Astrocyte of the spinal cord (primary cell): Measurements from ENCODE around the gene ZBED2.

Source experiments
- DNase-seq: peaks from one replicate; pipeline ENCODE4 v3.0.0; 2011; ENCODE audit warnings: low read depth, low spot score
- H3K4me3 ChIP-seq: 2 replicates; pipeline ENCODE4 v1.5.1; 2011; ENCODE audit warnings: low read depth, mild to moderate bottlenecking, low read length, moderate library complexity
- in situ Hi-C: cut with HindIII; loops from 2 replicates; pipeline ENCODE4 v1.10.0; 2017; ENCODE audit warnings: low sequenced_read_pairs
- TF ChIP-seq, protein P1 (sequence below): IDR thresholded peaks from 2 replicates; pipeline ENCODE4 v1.5.1; 2012; ENCODE audit warnings: low read depth, mild to moderate bottlenecking, low read length, inconsistent platforms

The ZBED2 gene

DNA sequence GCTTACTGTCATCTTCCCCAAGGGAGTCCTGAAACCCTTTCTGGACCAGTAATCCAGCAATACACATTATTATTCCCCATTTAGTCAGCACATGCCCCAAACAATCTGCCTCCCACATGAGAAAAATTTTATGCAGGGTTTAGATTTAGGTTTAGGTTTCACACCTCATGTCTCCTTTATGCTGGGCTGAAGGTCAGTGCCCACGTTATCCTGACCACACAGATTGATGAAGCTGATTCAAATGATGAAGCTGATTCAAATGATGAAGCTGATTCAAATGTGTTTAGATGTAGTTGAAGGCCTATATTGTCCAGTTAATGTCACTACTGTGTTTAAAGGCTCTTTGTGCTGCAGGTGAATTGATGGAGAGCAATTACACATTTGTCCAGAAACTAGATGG is 18.1 kb upstream of the ZBED2 start:
- in situ Hi-C loops: no loop called here
- DNase-seq: no peak
- TF ChIP-seq, protein P1, sequence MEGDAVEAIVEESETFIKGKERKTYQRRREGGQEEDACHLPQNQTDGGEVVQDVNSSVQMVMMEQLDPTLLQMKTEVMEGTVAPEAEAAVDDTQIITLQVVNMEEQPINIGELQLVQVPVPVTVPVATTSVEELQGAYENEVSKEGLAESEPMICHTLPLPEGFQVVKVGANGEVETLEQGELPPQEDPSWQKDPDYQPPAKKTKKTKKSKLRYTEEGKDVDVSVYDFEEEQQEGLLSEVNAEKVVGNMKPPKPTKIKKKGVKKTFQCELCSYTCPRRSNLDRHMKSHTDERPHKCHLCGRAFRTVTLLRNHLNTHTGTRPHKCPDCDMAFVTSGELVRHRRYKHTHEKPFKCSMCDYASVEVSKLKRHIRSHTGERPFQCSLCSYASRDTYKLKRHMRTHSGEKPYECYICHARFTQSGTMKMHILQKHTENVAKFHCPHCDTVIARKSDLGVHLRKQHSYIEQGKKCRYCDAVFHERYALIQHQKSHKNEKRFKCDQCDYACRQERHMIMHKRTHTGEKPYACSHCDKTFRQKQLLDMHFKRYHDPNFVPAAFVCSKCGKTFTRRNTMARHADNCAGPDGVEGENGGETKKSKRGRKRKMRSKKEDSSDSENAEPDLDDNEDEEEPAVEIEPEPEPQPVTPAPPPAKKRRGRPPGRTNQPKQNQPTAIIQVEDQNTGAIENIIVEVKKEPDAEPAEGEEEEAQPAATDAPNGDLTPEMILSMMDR: no peak
- H3K4me3 ChIP-seq: no peak overlapping the region

DNA sequence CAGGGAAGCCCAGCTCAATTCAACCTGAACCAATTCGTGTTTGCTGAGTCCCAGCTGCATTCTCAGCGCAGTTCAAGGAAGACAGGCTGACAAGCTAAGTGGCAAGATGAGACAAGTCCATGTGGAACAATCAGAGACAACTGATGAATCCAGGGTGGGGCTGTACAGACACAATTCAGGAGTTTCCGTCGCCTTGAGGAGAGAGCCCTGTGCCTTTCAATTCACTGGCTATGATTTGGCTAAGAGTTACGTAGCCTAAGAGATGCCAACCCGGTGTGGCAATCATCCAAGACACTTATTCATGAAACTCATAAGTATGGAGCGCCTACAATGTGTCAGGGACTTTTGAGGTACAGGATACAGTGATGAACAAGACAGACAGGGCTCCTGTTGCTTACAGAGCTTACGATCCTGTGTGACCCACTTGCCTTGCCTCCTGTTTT is 15.5 kb upstream of the ZBED2 start:
- in situ Hi-C loops: no loop called here
- no peak for DNase-seq
- H3K4me3 ChIP-seq: no peak overlapping the region
- TF ChIP-seq, protein P1: no peak

DNA sequence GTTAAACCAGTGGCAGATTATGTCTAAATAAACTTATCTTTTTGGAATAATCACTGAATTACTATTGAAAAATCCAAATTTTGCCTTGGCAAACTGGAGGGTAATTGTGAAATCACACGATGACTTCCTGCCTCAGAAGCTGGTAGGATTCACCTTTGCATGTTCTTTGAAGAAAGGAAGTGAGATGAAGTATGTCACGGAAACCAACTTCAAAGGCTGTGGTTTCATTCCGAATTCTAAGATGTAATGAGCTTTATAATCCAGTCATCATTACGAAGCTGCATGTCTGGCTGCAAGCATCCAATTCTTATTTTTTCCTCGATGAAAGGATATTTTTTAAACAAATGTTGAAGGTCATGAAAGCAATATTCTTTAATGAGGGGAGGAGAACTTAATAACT is 15.0 kb upstream of the ZBED2 start:
- in situ Hi-C loops: no loop called here
- no peak overlapping the region for H3K4me3 ChIP-seq
- TF ChIP-seq, protein P1: no peak
- no peak for DNase-seq

DNA sequence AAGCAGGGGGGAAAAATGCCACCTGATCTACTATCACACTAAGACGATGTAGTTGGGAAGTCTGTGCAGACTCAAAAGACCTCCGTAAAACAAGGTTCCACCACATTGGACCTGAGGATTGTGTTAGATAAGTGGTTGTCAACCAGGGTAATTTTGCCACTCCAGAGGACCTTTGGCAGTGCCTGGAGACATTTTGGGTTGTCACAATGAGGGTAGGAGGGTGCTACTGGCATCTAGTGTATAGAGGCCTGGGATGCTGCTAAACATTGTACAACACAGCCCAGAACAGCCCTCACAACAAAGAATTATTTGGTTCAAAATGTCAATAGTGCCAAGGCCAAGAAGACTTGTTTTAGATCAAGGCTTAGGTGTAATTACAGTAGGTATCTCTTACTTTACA is 14.6 kb upstream of the ZBED2 start:
- no peak for DNase-seq
- in situ Hi-C loops: no loop called here

GRCh38 chr3:111608383-111608782 is 13.2 kb upstream of the ZBED2 start:
- TF ChIP-seq, protein P1: no peak
- in situ Hi-C loops: no loop called here
- no peak overlapping the region for H3K4me3 ChIP-seq
- DNase-seq: no peak

More for the DNA sequence above, 14.6 kb upstream of the ZBED2 start:
- H3K4me3 ChIP-seq: no peak overlapping the region
- TF ChIP-seq, protein P1: no peak

- no peak for DNase-seq
- in situ Hi-C loops: no loop called here
- TF ChIP-seq, protein P1: no peak
- H3K4me3 ChIP-seq: no peak overlapping the region
Measured at GRCh38 chr3:111607240-111607920, 12.2 kb upstream of the ZBED2 start.
